Nephron progenitor cell (in vitro differentiated cells): ENCODE data around the gene ABCC9.

Source experiments
- DNase-seq: peaks from one replicate; pipeline ENCODE4 v3.0.0; 2021
- H3K27ac Mint-ChIP-seq: 2 replicates; pipeline ENCODE4 v1.8.0; 2021; ENCODE audit warnings: mild to moderate bottlenecking, moderate library complexity, mixed read lengths
- H3K27me3 Mint-ChIP-seq: 2 replicates; pipeline ENCODE4 v1.8.0; 2021; ENCODE audit warnings: mild to moderate bottlenecking, low read depth, mixed read lengths; ENCODE audit not compliant: poor library complexity
- H3K36me3 Mint-ChIP-seq: 2 replicates; pipeline ENCODE4 v1.8.0; 2021; ENCODE audit warnings: low read depth, mixed read lengths
- H3K4me1 Mint-ChIP-seq: 2 replicates; pipeline ENCODE4 v1.8.0; 2021; ENCODE audit warnings: mixed read lengths
- H3K4me3 Mint-ChIP-seq: 2 replicates; pipeline ENCODE4 v1.8.0; 2021; ENCODE audit warnings: mild to moderate bottlenecking, moderate library complexity, mixed read lengths
- H3K9me3 Mint-ChIP-seq: 2 replicates; pipeline ENCODE4 v1.8.0; 2021; ENCODE audit warnings: mild to moderate bottlenecking, moderate library complexity, mixed read lengths
- TF ChIP-seq, protein P1 (sequence below): fragments of 200-600 bp; sonication (generic); IDR thresholded peaks from 2 replicates; pipeline ENCODE4 v1.5.0; 2021; ENCODE audit warnings: antibody characterized with exemption

ABCC9 gene

GRCh38 chr12:21945002-21945401 is 3.8 kb upstream of the ABCC9 start:
- DNase-seq: no peak
- Mint-ChIP-seq H3K27ac (no peak overlapping the region), H3K27me3 (peaks cover 3% of the 10 kb centered on the region), H3K9me3 (peaks cover 69% of the 10 kb centered on the region), H3K4me3 (no peak overlapping the region), H3K4me1 (peaks cover 19% of the 10 kb centered on the region), H3K36me3 (peaks cover 35% of the 10 kb centered on the region)
- TF ChIP-seq, protein P1, sequence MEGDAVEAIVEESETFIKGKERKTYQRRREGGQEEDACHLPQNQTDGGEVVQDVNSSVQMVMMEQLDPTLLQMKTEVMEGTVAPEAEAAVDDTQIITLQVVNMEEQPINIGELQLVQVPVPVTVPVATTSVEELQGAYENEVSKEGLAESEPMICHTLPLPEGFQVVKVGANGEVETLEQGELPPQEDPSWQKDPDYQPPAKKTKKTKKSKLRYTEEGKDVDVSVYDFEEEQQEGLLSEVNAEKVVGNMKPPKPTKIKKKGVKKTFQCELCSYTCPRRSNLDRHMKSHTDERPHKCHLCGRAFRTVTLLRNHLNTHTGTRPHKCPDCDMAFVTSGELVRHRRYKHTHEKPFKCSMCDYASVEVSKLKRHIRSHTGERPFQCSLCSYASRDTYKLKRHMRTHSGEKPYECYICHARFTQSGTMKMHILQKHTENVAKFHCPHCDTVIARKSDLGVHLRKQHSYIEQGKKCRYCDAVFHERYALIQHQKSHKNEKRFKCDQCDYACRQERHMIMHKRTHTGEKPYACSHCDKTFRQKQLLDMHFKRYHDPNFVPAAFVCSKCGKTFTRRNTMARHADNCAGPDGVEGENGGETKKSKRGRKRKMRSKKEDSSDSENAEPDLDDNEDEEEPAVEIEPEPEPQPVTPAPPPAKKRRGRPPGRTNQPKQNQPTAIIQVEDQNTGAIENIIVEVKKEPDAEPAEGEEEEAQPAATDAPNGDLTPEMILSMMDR: no peak

GRCh38 chr12:21942377-21942703 is 1.1 kb upstream of the ABCC9 start:
- Mint-ChIP-seq H3K27ac (no peak overlapping the region), H3K36me3 (peaks cover 20% of the 10 kb centered on the region), H3K27me3 (peaks cover 3% of the 10 kb centered on the region), H3K4me1 (peaks cover 42% of the 10 kb centered on the region), H3K9me3 (peaks cover 44% of the 10 kb centered on the region), H3K4me3 (peak overlapping the region; percentile 87)
- TF ChIP-seq, protein P1: no peak
- no peak for DNase-seq

- peak; percentile 66 for DNase-seq
- peaks cover 47% of the 10 kb centered on the region for H3K4me1 Mint-ChIP-seq
- H3K36me3 Mint-ChIP-seq: peaks cover 19% of the 10 kb centered on the region
- TF ChIP-seq, protein P1: peak; percentile 40
- peak overlapping the region; percentile 87 for H3K4me3 Mint-ChIP-seq
- peaks cover 38% of the 10 kb centered on the region for H3K9me3 Mint-ChIP-seq
- peaks cover 3% of the 10 kb centered on the region for H3K27me3 Mint-ChIP-seq
- H3K27ac Mint-ChIP-seq: peak overlapping the region; percentile 92
These were observed 515 bp upstream of the ABCC9 start for GRCh38 chr12:21941506-21942376.

DNA sequence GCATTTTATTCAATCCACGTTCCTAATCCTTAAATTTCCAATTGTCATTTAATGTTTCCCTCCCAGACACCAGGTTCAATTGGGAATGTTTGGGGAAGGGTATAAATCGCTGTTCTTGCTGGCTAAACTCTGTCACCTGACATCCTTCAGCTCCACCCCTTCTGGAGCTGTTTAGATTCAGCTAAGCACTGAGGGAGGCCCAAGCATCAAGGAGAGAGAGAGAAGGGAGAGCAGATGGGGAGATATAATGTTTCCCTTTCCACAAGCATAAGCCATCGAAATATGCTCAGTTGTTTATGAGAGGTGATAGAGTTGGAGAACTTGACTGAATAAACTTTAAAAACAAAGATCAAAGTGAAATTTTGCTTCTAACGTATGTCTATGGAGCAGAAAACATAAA is 1.8 kb downstream of the ABCC9 start:
- DNase-seq: no peak
- no peak overlapping the region for H3K27ac Mint-ChIP-seq
- H3K4me3 Mint-ChIP-seq: peak overlapping the region; percentile 87
- H3K27me3 Mint-ChIP-seq: peaks cover 3% of the 10 kb centered on the region
- peaks cover 16% of the 10 kb centered on the region for H3K9me3 Mint-ChIP-seq
- TF ChIP-seq, protein P1: no peak
- peaks cover 47% of the 10 kb centered on the region for H3K4me1 Mint-ChIP-seq
- peaks cover 12% of the 10 kb centered on the region for H3K36me3 Mint-ChIP-seq

DNA sequence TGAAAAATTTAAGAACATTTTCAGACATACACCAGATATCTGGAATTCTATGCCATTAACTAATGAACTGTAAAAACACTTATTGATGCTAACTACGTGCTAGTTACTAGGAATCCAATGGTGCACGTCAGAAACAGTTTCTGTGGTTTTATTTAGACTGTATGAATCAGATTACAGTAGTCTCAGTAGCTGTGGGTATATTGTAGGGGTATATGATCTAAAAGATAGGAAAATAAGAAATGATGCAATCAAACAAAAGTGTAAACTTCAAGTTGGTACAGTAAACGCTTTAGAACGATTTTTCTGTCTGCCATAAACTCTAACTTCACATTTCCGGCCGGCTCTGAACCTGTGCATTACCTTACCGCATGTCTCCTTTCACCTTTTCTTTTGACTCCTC is 2.3 kb downstream of the ABCC9 start:
- peaks cover 3% of the 10 kb centered on the region for H3K27me3 Mint-ChIP-seq
- peaks cover 11% of the 10 kb centered on the region for H3K9me3 Mint-ChIP-seq
- TF ChIP-seq, protein P1: no peak
- H3K4me1 Mint-ChIP-seq: peaks cover 47% of the 10 kb centered on the region
- H3K27ac Mint-ChIP-seq: no peak overlapping the region
- peak overlapping the region; percentile 87 for H3K4me3 Mint-ChIP-seq
- DNase-seq: no peak
- peaks cover 16% of the 10 kb centered on the region for H3K36me3 Mint-ChIP-seq

DNA sequence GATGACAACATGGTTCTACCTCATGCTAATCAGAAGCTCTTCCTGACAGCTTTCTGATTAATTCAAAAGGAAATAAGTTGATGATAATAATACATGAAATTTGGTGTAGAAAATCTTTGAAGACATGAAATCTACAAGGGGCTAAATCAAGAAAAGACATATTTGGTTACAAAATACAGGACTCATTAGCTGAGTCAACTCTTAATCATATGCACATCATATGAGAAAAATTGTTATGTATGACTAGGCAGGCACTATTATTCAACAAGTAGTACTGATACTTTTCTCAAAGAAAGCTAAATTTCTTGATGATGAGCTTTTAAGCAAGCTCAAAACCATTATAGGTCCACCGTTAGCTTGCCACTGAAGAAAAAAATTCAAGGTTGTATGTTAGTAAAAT is 7.1 kb downstream of the ABCC9 start:
- Mint-ChIP-seq H3K36me3 (peaks cover 46% of the 10 kb centered on the region), H3K4me1 (peaks cover 20% of the 10 kb centered on the region), H3K27ac (no peak overlapping the region), H3K27me3 (no peaks in the 10 kb centered on the region), H3K4me3 (no peak overlapping the region), H3K9me3 (no peaks in the 10 kb centered on the region)
- no peak for DNase-seq
- TF ChIP-seq, protein P1: no peak
